Keratinocyte (primary cell): Measurements from ENCODE around the gene ZNF862.

Experiments
- CTCF ChIP-seq, 3 experiments: IDR thresholded peaks in 1 of 3; conservative IDR thresholded peaks in 1 of 3; optimal IDR thresholded peaks in 1 of 3; 2 replicates in 2 of 3; 3 replicates in 1 of 3; pipeline versions ENCODE3 to v1.5.1; 2011; ENCODE audit warnings: low read length in 3 of 3, mild to moderate bottlenecking in 3 of 3, moderate library complexity in 2 of 3, control low read depth in 1 of 3, inconsistent platforms in 1 of 3; ENCODE audit not compliant: insufficient read depth in 2 of 3; ENCODE audit errors: extremely low read depth in 1 of 3
- EZH2 ChIP-seq: IDR thresholded peaks from one replicate; pipeline ENCODE4 v1.6.1; 2012; ENCODE audit warnings: inconsistent platforms, mild to moderate bottlenecking, low read length, moderate library complexity

GRCh38 chr7:149873970-149874643, 35.9 kb downstream of the ZNF862 start:
- TF ChIP-seq CTCF (optimal IDR thresholded peaks at IDR 0.05 in 1 of 3, IDR thresholded peaks at IDR 0.05 in 1 of 3, conservative IDR thresholded peaks at IDR 0.05 in 1 of 3; ENCODE audit: extremely low read depth in 1 of 3, insufficient read depth in 2 of 3, low read length in 3 of 3) (no peak), EZH2 (no peak)
